Right renal cortex interstitium (tissue), 3 donors: ENCODE measurements around the gene CX3CL1. TPM values are rescaled to one million over a fixed set of nuclear protein-coding genes. Genes with fewer than 3 reads are reported as not detected.
"Not testable (repeated sequence)": the region's sequence is repeated elsewhere in the genome, so short reads cannot be mapped to it uniquely, and the experiment has no call there.

Experiments used
- DNase-seq, 3 donors: peaks; one replicate each; pipeline ENCODE4 v3.0.0-alpha.2; 2013; ENCODE audit warnings: low read depth in 3 of 3, low spot score in 2 of 3
- polyA plus RNA-seq, 3 donors: library from polyadenylated mRNA; unstranded; fragments of 120-200 nt; gene quantifications; one replicate each; pipeline ENCODE4 v1.2.1, GENCODE V29; 2013; ENCODE audit not compliant: insufficient read length in 3 of 3

CX3CL1 gene
- polyA plus RNA-seq, 3 donors = 25.7 to 34.3 (median 30.1) TPM

GRCh38 chr16:57381791-57382534 is 9.7 kb downstream of the CX3CL1 start:
- DNase-seq = no peak

DNA sequence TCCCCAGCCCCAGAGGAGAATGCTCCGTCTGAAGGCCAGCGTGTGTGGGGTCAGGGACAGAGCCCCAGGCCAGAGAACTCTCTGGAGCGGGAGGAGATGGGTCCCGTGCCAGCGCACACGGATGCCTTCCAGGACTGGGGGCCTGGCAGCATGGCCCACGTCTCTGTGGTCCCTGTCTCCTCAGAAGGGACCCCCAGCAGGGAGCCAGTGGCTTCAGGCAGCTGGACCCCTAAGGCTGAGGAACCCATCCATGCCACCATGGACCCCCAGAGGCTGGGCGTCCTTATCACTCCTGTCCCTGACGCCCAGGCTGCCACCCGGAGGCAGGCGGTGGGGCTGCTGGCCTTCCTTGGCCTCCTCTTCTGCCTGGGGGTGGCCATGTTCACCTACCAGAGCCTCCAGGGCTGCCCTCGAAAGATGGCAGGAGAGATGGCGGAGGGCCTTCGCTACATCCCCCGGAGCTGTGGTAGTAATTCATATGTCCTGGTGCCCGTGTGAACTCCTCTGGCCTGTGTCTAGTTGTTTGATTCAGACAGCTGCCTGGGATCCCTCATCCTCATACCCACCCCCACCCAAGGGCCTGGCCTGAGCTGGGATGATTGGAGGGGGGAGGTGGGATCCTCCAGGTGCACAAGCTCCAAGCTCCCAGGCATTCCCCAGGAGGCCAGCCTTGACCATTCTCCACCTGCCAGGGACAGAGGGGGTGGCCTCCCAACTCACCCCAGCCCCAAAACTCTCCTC is 10.4 kb downstream of the CX3CL1 start:
- no peak for DNase-seq

DNA sequence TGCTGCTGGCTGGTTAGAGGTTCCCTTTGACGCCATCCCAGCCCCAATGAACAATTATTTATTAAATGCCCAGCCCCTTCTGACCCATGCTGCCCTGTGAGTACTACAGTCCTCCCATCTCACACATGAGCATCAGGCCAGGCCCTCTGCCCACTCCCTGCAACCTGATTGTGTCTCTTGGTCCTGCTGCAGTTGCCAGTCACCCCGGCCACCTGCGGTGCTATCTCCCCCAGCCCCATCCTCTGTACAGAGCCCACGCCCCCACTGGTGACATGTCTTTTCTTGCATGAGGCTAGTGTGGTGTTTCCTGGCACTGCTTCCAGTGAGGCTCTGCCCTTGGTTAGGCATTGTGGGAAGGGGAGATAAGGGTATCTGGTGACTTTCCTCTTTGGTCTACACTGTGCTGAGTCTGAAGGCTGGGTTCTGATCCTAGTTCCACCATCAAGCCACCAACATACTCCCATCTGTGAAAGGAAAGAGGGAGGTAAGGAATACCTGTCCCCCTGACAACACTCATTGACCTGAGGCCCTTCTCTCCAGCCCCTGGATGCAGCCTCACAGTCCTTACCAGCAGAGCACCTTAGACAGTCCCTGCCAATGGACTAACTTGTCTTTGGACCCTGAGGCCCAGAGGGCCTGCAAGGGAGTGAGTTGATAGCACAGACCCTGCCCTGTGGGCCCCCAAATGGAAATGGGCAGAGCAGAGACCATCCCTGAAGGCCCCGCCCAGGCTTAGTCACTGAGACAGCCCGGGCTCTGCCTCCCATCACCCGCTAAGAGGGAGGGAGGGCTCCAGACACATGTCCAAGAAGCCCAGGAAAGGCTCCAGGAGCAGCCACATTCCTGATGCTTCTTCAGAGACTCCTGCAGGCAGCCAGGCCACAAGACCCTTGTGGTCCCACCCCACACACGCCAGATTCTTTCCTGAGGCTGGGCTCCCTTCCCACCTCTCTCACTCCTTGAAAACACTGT is 11.3 kb downstream of the CX3CL1 start:
- no peak for DNase-seq

- DNase-seq = no peak
Measured at GRCh38 chr16:57384248-57385070, 12.2 kb downstream of the CX3CL1 start.

GRCh38 chr16:57385083-57385482 is 12.8 kb downstream of the CX3CL1 start:
- DNase-seq = no peak

DNA sequence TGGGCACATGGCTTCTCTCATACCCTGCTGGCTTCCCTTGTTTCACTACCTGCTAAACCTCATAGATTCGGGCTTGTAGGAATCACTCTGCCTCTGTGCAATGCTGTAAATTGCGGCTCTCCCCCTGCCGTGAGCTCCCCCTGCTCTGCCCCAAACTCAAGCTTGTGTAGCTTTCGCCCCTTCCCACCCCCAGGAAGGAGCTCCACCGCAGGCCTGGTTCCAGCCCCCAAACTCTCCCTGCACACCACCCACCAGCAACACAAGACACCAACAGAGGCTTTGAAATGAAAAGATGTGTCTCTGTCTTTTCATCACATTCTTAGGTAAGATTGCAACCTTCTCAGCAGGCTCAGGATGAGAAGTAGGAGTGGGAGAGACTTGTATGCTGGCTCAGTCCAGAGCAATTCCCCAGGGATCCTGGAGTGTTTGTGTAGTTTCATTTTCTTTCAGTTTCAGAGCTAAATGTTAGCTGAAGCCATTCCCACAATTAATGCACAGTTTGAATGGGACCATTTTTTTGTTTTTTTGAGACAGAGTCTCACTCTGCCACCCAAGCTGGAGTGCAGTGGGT is 14.2 kb downstream of the CX3CL1 start:
- no peak for DNase-seq

DNA sequence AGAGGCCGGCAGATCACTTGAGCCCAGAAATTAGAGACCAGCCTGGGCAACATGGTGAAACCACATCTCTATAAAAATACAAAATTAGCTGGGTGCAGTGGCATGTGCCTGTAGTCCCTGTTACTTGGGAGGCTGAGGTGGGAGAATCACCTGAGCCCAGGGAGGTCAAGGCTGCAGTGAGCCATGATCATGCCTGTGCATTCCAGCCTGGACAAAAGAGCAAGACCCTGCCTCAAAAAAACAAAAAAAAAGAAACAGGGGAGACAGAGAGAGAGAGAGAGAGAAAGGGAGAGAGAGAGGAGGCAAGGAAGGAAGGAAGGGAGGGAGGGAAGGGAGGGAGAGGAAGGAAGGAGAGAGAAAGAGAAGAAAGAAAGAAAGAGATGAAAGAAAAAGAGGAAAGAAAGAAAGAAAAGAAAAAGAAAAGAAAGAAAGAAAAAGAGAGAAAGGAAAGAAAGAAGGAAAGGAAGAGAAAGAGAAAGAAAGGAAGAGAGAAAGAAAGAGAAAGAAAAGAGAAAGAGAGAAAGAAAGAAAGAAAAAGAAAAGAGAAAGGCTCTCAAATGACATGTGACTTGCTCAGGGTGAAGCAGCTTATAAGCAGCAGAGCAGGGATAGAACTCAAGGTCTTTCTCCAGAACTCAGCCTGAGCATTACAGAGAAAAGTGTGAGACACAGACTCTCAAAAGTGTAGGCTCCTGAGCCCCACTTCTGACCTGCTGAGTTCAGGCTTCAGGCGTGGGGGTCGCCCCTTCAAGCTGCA is 15.5 kb downstream of the CX3CL1 start:
- no peak for DNase-seq

GRCh38 chr16:57388359-57389086 is 16.2 kb downstream of the CX3CL1 start:
- no peak for DNase-seq

GRCh38 chr16:57389087-57389468 is 16.8 kb downstream of the CX3CL1 start:
- no peak for DNase-seq

- peak in 2 of 3 donors; percentile 42 to 54 for DNase-seq
Measured at GRCh38 chr16:57390636-57391295, 18.5 kb downstream of the CX3CL1 start.

DNA sequence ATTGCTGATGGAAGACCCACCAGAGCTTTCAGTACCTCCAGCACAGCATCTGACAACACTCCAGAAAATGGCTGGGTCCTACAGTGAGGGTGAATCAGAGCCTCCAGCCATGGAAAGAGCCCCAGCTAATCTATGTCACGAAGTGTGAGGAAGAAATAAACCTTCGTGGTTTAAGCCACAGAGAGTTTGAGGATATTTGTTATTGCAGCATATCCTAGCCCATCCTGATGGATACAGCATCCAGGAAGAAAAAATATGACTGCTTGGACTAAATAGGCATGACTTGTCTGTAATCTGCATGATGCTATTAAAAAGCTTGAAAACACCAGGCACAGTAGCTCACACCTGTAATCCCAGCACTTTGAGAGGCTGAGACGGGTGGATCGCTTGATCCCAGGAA is 19.0 kb downstream of the CX3CL1 start:
- DNase-seq = no peak

GRCh38 chr16:57391708-57392107 is 19.4 kb downstream of the CX3CL1 start:
- no peak for DNase-seq

DNA sequence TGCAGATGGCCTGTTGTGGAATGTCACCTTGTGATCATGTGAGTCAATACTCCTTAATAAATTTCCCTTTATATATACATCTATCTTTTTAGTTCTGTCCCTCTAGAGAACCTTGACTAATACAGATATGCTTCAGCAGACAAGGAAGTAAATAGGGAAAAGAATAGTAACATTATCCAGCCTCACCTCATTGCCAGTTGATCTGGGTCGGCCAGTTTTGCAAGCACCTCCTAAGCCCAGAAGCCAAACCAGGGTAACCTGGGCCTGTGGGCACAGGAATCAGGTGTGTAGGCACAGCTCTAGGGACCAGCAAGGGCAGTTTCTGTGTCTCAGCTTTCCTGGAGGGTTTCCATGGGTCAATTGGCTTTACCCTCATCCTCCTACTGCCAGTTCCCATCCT is 20.4 kb downstream of the CX3CL1 start:
- DNase-seq = no peak

DNA sequence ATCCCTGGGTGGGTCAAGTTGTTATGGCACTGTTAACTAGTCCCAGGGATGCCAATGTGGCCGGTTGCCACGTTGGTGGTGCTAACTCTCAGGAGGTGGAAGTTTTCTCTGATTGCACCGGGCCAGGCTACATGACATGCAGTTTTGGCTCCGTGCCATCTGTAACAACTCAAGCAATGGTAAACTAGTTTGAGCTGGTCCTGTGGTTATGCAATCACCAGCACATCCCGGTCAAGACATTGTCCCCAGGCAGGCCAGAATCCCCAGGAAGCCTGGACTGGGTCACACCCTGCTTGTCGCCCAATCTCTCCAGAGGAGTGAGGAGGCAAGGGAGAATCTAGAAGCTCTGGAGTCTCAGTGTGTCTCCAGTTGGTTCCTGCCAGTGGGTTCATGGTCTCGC is 22.2 kb downstream of the CX3CL1 start:
- no peak for DNase-seq

- no peak for DNase-seq
Measured at GRCh38 chr16:57395026-57395425, 22.7 kb downstream of the CX3CL1 start.

DNA sequence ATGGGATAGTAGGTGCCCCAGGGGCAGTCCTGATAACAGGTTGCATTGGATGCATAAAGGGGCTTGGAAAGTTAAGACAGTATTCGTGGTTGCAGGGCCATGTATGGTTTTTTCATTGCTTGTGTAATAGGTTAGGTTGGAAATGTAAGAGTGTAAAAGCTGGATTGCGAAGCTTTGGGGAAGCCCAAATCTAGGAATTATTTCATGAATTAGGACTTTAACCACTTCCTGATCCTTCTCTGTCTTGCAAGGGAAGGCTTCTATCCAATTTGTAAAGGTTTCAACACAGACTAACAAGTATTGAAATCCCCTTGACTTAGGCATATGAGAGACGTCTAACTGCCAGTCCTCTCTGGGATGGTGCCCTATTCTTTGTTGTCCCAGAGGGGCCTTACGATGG is 24.5 kb downstream of the CX3CL1 start:
- no peak for DNase-seq

GRCh38 chr16:57397493-57397892 is 25.2 kb downstream of the CX3CL1 start:
- not testable (repeated sequence) for DNase-seq
